GM20431 (cell line): ENCODE measurements around the gene KCNMA1.

Experiments used
- in situ Hi-C: fragments of 300-500 bp; cut with MseI, MboI; formaldehyde crosslinking; loops from one replicate; pipeline ENCODE4 v1.15.0; 2020; ENCODE audit warnings: low sequenced_read_pairs; ENCODE audit not compliant: unreplicated experiment

KCNMA1 gene

DNA sequence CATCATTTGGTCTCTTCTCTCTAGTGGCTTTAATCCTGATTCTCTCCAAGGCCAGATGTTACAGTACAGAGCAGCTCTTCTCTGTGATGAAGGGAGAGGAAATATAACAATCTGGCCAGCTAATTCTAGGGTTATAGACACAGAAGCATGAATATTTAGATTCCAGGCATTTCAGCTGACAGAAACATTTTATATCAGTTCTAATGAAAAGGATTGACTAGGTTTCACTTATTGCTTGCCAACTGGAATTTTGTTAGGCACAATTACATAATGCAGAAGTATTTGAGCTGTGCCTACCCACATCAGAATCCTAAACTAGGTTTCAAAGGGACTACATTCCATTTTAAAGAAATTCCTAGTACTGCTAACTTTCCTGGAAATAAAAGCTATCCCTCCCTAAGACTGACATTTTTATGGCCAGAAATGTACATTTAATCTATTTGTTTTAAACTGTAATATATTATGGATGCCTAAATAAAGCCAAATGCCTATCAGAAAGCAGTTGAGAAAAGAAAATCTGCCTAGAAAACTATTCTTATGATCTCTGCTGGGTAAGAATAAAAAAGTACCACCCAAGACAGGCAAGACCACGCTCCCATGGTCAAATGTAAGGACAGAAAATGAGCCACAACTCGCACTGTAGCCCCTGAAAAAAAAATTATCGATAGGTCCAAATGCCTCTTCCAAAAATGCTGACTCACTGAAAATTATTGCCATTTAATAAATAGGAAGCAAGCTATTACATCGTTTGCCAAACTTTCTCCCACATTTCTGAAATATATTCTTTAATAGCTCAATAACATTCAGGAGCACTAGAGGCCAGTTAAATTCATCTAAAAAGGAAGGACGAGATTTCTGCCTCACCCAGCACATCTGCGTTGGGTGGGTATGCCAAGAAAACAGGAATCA is 498.1 kb downstream of the KCNMA1 start:
- in situ Hi-C loops = no loop called here

DNA sequence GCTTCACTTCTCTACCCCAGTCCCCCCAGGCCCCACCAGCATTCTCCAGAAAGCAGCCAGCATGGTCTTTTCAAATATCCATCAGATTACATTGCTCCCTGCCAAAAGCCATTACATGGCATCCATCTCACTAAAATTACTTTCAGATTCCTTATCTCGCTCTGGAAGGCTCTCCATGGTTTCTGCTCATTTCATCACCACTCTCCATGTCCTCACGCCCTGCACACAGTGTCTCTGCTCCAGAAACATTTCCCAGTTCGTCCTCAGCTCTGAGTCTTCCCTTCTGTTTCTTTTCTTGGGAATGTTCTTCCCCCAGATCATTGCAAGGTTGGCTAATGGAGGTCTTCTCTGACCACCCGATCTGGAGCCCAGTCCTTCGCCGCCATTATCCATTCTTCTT is 499.1 kb downstream of the KCNMA1 start:
- in situ Hi-C loops = no loop called here

GRCh38 chr10:77135555-77135954 is 502.1 kb downstream of the KCNMA1 start:
- in situ Hi-C loops = no loop called here

DNA sequence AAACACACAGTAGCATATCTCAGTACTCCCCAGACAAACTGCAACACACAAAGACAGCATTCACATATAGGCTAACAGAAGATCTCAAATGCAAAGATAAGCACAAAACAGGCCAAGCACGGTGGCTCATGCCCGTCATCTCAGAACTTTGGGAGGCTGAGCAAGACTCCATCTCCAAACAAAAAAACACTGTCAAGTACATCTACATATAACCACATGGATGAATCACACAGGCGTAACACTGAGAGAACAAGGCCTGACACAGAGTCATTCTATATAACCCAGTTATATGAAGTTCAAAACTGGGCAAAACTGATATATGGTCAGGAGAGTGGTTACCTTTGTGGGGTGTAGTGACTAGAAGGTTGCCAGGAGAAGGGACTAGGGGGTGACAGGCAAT is 506.4 kb downstream of the KCNMA1 start:
- in situ Hi-C loops = no loop called here

DNA sequence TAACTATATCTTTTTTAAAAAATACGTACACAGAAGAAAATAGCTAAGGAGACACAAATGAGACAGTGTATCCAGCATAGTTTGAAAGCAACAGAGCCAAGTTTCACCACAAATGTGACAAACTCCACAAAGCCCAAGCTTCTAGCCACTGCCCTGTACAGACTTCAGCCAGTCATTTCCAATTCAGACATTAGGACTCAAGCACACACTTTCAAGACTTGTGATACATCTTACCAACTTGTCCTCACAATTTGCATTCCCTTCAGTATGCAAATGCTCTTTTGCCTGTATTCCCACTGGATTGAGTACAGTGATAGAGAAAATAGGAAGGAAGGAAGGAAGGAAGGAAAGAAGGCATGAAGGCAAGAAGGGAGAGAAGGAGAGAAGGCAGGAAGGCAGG is 510.4 kb downstream of the KCNMA1 start:
- in situ Hi-C loops = no loop called here

GRCh38 chr10:77125231-77125630 is 512.4 kb downstream of the KCNMA1 start:
- in situ Hi-C loops = no loop called here

GRCh38 chr10:77123330-77123729 is 514.3 kb downstream of the KCNMA1 start:
- in situ Hi-C loops = no loop called here

DNA sequence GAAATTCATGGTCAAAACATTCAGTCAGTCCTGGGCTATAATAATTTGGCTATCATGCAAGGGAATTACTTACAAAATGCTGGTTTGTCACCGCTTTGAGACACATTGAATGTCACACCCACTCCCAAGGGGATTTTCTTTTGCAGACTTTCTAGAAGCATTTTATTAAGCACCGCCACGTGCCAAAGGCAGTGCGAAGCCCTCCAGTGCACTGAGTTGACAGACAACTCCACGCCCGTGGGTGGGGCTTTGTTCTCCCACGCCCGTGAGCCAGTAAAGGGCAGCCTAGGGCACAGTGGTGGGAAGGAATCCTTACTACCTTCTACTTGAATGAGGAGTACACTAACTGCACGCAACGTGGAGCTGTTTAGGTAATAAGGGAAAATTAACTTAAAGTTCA is 515.8 kb downstream of the KCNMA1 start:
- in situ Hi-C loops = no loop called here

GRCh38 chr10:77120666-77121376 is 516.8 kb downstream of the KCNMA1 start:
- in situ Hi-C loops = no loop called here

DNA sequence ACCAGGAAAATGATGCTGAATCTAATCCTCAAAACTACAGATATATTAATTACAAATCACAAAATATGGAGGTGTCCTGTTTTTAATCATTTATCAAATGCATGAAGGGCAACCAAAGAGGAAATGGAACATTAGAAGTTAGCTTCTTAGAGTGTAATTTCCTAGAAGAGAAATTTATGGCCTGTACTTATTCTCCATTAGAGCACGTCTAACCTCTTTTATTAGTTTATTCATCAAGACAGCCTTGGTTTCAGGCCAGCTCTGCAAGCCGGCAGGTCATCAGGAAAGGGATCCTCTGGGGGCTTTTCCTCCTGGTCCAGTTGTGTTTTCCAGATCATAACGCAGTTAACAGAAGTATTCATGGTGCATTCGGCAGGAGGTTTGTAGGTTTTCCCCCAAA is 517.6 kb downstream of the KCNMA1 start:
- in situ Hi-C loops = no loop called here

DNA sequence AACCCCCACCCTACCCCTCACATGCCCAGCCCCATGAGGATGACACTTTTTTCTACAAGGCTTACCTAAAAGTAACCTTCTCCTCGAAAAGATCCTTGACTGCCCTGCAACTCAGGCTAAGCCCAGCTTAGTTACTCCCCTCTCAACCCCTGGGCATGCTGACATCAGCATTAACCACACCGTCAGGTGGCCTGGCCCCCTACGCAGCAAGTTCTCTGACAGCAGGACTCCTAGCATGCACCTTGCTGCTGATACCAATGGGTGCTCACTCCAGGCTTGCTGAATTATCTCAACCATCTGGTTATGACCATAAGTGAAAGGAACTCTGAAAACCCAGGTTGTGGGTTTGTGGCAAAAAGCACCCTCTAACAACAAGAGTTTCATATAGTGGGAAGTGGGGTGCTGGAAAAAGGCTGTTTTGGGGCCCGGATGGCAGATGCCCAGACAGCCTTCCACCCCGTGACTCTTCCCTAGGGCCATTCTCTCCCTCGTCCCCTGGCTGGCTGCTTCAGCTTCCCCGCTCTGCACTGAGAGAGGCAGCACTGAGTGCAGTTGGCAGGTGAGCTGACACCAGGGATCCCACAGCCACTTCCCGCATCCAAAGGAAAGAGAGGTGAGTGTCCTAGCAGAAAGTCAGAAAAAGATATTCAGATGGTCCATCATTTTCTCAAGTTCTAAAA is 518.9 kb downstream of the KCNMA1 start:
- in situ Hi-C loops = no loop called here

- in situ Hi-C loops = no loop called here
These were observed 520.1 kb downstream of the KCNMA1 start for GRCh38 chr10:77117501-77117900.

DNA sequence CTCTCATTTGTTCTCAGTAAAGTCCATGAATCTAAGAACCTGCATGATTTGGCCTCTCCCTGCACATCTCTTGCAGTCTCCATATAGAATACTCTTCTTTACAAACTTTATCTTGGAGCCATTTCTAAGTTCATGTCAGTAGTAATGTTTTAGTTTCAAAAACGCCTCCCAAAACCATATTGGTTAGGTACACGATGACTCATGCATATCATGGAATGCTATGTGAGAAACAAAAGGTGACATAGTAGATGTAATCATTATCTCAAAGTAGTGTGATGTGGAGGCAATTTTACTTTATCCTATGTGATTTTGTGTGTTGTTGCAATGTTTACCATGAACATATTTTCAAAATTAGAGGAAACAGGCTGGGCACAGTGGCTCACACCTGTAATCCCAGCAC is 520.7 kb downstream of the KCNMA1 start:
- in situ Hi-C loops = no loop called here

- in situ Hi-C loops = no loop called here
These were observed 523.3 kb downstream of the KCNMA1 start for GRCh38 chr10:77114181-77114821.

DNA sequence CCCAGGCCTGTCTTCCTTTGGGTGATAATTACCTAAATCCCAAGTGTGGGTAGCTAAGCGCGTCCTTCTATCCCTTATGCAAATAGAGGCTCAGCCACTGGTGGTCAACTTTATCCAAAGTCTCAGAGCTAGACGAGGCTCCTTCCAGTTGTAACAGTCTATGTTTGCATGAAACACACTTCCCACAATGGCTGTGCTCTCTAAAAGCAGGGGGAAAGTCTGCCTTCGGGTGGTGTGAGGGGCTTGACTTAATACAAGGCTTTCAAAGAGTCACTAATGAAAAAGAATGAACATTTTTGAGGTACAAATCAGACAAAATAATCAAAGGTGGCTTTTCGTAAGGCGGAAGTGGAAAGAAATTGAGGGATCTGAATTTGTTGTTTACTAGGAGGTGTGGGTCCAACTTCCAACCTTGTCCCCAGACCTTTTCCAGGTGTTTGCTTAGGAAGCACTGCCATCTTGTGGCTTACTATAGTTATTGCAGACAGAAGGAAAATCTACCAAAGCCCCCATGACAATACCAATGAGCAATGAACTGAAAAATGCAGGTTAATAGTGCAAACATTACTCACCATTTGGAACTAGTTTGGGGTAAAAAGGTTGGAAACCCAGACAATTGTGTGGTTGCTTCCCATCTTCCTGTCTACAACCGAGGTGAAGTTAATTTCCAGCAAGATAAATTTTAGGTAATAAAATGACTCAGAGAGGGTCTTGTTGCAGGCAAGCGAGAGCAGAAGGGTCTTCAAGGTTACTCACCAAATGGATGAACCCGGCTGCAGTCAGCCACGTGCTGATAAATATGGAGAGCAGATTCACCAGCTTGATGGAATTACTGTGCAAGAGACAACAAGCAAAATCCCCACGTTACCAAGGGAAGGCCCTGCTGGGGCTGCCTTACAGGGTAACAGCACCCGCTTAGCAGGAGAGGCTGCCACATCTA is 525.7 kb downstream of the KCNMA1 start:
- in situ Hi-C loops = no loop called here

DNA sequence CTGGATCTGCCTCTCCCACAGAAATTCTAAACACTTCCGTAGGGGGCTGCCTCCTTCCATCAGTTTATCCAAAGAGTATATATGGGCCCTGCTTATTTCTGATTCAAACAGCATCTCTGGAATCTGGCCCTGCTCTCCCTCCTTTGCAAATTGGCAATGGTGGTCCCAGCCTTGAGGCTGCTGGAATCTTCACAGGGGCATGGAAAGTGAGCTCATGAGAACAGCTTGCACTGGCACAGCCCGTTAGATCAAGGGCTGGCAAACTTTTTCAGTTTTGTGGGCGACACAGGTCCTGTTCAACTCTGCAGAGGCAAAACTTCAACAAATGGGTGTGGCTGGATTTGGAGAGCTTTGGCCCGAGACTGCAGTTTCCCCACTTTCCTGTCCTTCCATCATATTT is 526.9 kb downstream of the KCNMA1 start:
- in situ Hi-C loops = no loop called here

DNA sequence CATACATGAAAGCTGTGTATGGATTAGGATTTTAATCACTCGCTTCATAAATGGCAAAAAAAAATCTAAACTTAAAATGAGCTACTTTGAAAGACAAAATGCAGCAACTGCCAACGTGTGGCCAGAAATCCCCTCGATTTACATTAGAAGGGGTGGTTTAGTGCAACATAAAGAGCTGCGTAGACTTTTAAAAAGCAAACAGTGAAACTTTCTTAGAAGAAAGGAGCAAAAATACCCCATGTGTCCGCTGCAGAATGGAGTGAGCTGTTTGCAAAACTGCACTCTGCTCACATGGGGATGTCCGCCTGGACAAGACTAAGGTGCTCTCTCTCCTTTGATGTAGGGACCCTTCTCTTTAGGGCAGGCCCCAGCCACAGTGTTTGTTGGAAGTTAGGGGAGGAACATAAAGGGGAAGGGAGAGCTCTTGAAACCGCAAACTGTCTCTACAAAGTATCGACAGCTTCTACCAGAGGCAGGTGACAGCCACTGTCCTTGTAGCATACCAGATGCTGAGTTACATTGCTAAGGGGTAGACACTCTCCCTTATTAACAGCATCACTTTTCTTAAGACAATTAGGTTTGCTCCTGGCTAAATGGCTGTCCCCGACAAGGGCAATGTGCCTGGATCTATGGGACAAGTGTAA is 528.1 kb downstream of the KCNMA1 start:
- in situ Hi-C loops = no loop called here

GRCh38 chr10:77106676-77107075 is 530.9 kb downstream of the KCNMA1 start:
- in situ Hi-C loops = no loop called here

DNA sequence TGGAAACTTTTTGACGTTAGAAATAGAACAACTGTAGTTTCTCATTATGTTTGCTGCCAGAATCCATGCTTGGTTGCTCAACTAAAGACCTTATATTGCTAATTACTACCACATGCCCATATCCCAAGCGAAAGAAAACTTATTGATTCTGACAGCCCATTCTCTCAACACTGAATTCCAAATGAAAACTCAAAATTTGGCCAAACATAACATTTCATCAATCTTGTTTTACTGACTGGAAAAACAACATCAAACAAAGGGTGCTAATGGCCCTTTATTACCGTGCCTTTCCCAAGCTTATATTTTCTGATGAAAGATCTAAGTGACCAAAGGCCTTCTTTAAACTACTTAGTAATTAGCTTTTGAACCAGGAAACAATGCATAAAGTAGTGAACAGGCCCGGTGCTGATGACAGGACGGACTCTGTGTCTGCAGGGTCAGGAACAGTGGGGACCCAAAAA is 531.8 kb downstream of the KCNMA1 start:
- in situ Hi-C loops = no loop called here
